Smooth muscle cell (in vitro differentiated cells): ENCODE data around the gene FBH1. TPM values are rescaled to one million over a fixed set of nuclear protein-coding genes. Genes with fewer than 3 reads are reported as not detected.

ENCODE experiments used
- DNase-seq: peaks from one replicate; lab custom pipeline; 2025; ENCODE audit not compliant: unreplicated experiment; lab: John Stamatoyannopoulos, UW
- H2AFZ ChIP-seq: fragments of 200-600 bp; sonication (generic); 2 replicates; pipeline ENCODE4 v1.6.0; 2016; ENCODE audit warnings: antibody characterized with exemption, low read depth, mild to moderate bottlenecking
- H3F3A ChIP-seq: fragments of 200-600 bp; sonication (generic); 2 replicates; pipeline ENCODE4 v1.6.0; 2017; ENCODE audit warnings: antibody characterized with exemption, low read depth
- H3K27ac ChIP-seq: fragments of 200-600 bp; sonication (generic); 2 replicates; pipeline ENCODE4 v1.5.1; 2016; ENCODE audit warnings: low read depth, mild to moderate bottlenecking
- H3K27me3 ChIP-seq: fragments of 200-600 bp; sonication (generic); 2 replicates; pipeline ENCODE4 v1.6.1; 2016; ENCODE audit warnings: low read depth, mild to moderate bottlenecking
- H3K36me3 ChIP-seq: fragments of 200-600 bp; sonication (generic); 2 replicates; pipeline ENCODE4 v1.5.1; 2016; ENCODE audit warnings: low read depth
- H3K4me1 ChIP-seq: fragments of 200-600 bp; sonication (generic); 2 replicates; pipeline ENCODE4 v1.5.1; 2016; ENCODE audit warnings: low read depth
- H3K4me2 ChIP-seq: fragments of 200-600 bp; sonication (generic); 2 replicates; pipeline ENCODE4 v1.6.0; 2016; ENCODE audit warnings: mild to moderate bottlenecking
- H3K4me3 ChIP-seq: fragments of 200-600 bp; sonication (generic); 2 replicates; pipeline ENCODE4 v1.5.1; 2016; ENCODE audit warnings: mild to moderate bottlenecking
- H3K79me2 ChIP-seq: fragments of 200-600 bp; sonication (generic); 2 replicates; pipeline ENCODE4 v1.6.0; 2016; ENCODE audit warnings: low read depth, mild to moderate bottlenecking
- H3K9ac ChIP-seq: fragments of 200-600 bp; sonication (generic); 2 replicates; pipeline ENCODE4 v1.6.0; 2016; ENCODE audit warnings: low read depth
- H3K9me3 ChIP-seq: fragments of 200-600 bp; sonication (generic); replicated peaks from 2 replicates; pipeline ENCODE4 v1.5.1; 2016; ENCODE audit warnings: low read depth
- H4K20me1 ChIP-seq: fragments of 200-600 bp; sonication (generic); 2 replicates; pipeline ENCODE4 v1.6.0; 2016; ENCODE audit warnings: low read depth
- CTCF ChIP-seq: fragments of 200-600 bp; sonication (generic); IDR thresholded peaks from 2 replicates; pipeline ENCODE4 v1.5.1; 2017; ENCODE audit warnings: borderline replicate concordance, mild to moderate bottlenecking, antibody characterized with exemption; ENCODE audit not compliant: insufficient read depth, poor library complexity, severe bottlenecking
- WGBS: methylation state at CpG from one replicate; pipeline ENCODE4 v1.1.7; 2016; ENCODE audit warnings: low lambda C conversion rate; 5-methylcytosine and 5-hydroxymethylcytosine counted together
- polyA plus RNA-seq: library from polyadenylated mRNA; unstranded; fragments of >200 nt; fragmentation: Nextera tagmentation; extraction: Ambion mirVana; gene quantifications from 2 replicates; pipeline ENCODE4 v1.2.1, GENCODE V29; 2016
- total RNA-seq: library from RNA; depleted of rRNA; stranded (reverse); fragments of >200 nt; gene quantifications from 2 replicates; pipeline ENCODE4 v1.2.3, GENCODE V29; 2014

FBH1 gene
- total and polyA plus RNA-seq, 2 experiments from 2014 or later = 68.4 to 70.0 TPM

- Histone ChIP-seq H3K27me3 (no peaks in the 10 kb centered on the region), H3K9me3 (no peaks in the 10 kb centered on the region), H3F3A (peaks cover 3% of the 10 kb centered on the region), H2AFZ (no peak overlapping the region), H3K36me3 (no peaks in the 10 kb centered on the region), H4K20me1 (no peaks in the 10 kb centered on the region), H3K4me3 (no peak overlapping the region), H3K27ac (no peak overlapping the region), H3K4me2 (no peak overlapping the region), H3K4me1 (no peaks in the 10 kb centered on the region), H3K9ac (no peak overlapping the region), H3K79me2 (no peaks in the 10 kb centered on the region)
- no peak for TF ChIP-seq CTCF
- WGBS = 91% methylated on average over 8 of the region's 8 CpGs
- no peak for DNase-seq
Measured at GRCh38 chr10:5946786-5947185, 56.7 kb downstream of the FBH1 start.

- Histone ChIP-seq H3K79me2 (no peaks in the 10 kb centered on the region), H4K20me1 (no peaks in the 10 kb centered on the region), H3K9ac (no peak overlapping the region), H3K9me3 (no peaks in the 10 kb centered on the region), H3K27ac (no peak overlapping the region), H2AFZ (no peak overlapping the region), H3F3A (peaks cover 3% of the 10 kb centered on the region), H3K4me1 (no peaks in the 10 kb centered on the region), H3K4me2 (no peak overlapping the region), H3K27me3 (no peaks in the 10 kb centered on the region), H3K36me3 (no peaks in the 10 kb centered on the region), H3K4me3 (no peak overlapping the region)
- no peak for DNase-seq
- no peak for TF ChIP-seq CTCF
- 78% methylated on average over 17 of the region's 17 CpGs for WGBS
Measured at GRCh38 chr10:5947471-5948207, 57.6 kb downstream of the FBH1 start.

GRCh38 chr10:5948208-5948585, 58.2 kb downstream of the FBH1 start:
- no peak for DNase-seq
- Histone ChIP-seq H3K9ac (no peak overlapping the region), H3K27me3 (no peaks in the 10 kb centered on the region), H3K79me2 (no peaks in the 10 kb centered on the region), H3K27ac (no peak overlapping the region), H3K4me1 (no peaks in the 10 kb centered on the region), H3F3A (peaks cover 3% of the 10 kb centered on the region), H3K4me2 (no peak overlapping the region), H3K9me3 (no peaks in the 10 kb centered on the region), H2AFZ (no peak overlapping the region), H4K20me1 (no peaks in the 10 kb centered on the region), H3K4me3 (no peak overlapping the region), H3K36me3 (no peaks in the 10 kb centered on the region)
- no peak for TF ChIP-seq CTCF
- WGBS = 80% methylated on average over 6 of the region's 6 CpGs
